Measurements from ENCODE around the gene SCLT1.

Gene SCLT1

GRCh38 chr4:129014566-129015509 lies 78.5 kb downstream of the SCLT1 start:
- Histone ChIP-seq H3K27ac (ENCODE audit: insufficient read depth, low read depth, low read length, poor library complexity, severe bottlenecking) (no peak overlapping the region), H3K36me3 (ENCODE audit: control insufficient read depth, insufficient read depth, low read length) (peaks cover 11% of the 10 kb centered on the region), H3K4me3 (ENCODE audit: insufficient read depth, low read depth, low read length) (no peak overlapping the region), H3K27me3 (ENCODE audit: control insufficient read depth, insufficient read depth, low read length, poor library complexity, severe bottlenecking) (no peaks in the 10 kb centered on the region), H3K4me1 (ENCODE audit: control insufficient read depth, insufficient read depth, low read length) (no peaks in the 10 kb centered on the region), H3K9me3 (ENCODE audit: control insufficient read depth, low read length) (peaks cover 5% of the 10 kb centered on the region)
- WGBS, 2 experiments: 94 to 95% methylated on average over 5 of the region's 5 CpGs

GRCh38 chr4:129008096-129008495 lies 85.2 kb downstream of the SCLT1 start:
- H3K4me1 ChIP-seq (ENCODE audit: control insufficient read depth, insufficient read depth, low read length): no peaks in the 10 kb centered on the region
- peaks cover 5% of the 10 kb centered on the region for H3K9me3 ChIP-seq (ENCODE audit: control insufficient read depth, low read length)
- no peak overlapping the region for H3K27ac ChIP-seq (ENCODE audit: insufficient read depth, low read depth, low read length, poor library complexity, severe bottlenecking)
- H3K4me3 ChIP-seq (ENCODE audit: insufficient read depth, low read depth, low read length): no peak overlapping the region
- H3K27me3 ChIP-seq (ENCODE audit: control insufficient read depth, insufficient read depth, low read length, poor library complexity, severe bottlenecking): no peaks in the 10 kb centered on the region
- WGBS, 2 experiments: 94 to 96% methylated on average over 3 to 4 of the region's 4 CpGs
- no peaks in the 10 kb centered on the region for H3K36me3 ChIP-seq (ENCODE audit: control insufficient read depth, insufficient read depth, low read length)

DNA sequence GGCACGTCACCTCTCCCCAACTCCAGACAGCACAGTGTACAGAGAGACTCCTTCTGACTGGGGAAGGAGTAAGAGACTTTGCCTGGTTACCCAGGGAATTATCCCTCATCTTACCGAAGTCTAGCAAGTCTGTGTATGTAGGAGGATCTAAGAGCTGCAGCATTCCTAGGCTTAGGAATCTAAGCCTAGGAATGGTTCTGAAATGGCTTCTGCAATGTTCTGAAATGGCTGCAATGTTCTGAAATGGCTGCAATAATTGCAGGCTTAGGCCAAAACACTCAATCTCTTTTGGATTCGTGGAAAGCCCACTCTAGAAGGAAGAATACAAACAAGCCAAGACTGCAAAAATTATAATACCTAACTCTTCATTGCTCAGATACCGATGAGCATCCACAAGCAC lies 106.4 kb downstream of the SCLT1 start:
- Histone ChIP-seq H3K36me3 (ENCODE audit: control insufficient read depth, insufficient read depth, low read length) (no peaks in the 10 kb centered on the region), H3K27me3 (ENCODE audit: control insufficient read depth, insufficient read depth, low read length, poor library complexity, severe bottlenecking) (no peaks in the 10 kb centered on the region), H3K4me3 (ENCODE audit: insufficient read depth, low read depth, low read length) (no peak overlapping the region), H3K27ac (ENCODE audit: insufficient read depth, low read depth, low read length, poor library complexity, severe bottlenecking) (no peak overlapping the region), H3K4me1 (ENCODE audit: control insufficient read depth, insufficient read depth, low read length) (no peaks in the 10 kb centered on the region), H3K9me3 (ENCODE audit: control insufficient read depth, low read length) (no peaks in the 10 kb centered on the region)
- 89 to 95% methylated on average over 4 of the region's 4 CpGs for WGBS, 2 experiments

DNA sequence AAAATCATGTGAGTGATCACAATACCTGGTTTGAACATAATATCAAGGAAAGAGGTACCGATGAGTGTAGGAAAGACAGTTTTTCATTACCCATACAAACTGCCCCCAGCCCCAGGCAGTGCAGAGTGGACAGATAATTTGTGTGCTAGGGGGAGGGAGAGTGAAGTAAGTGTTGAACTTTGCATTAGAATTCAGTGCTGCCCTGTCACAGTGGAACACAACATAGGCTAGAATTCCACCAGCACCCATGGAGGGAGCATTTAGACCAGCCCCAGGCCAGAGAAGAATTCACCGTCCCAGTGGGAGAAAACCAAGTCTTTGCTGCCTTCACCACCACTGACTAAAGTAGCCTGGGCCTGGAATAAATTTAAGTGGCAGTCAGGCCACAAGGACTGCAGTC lies 107.3 kb downstream of the SCLT1 start:
- WGBS, 2 experiments: 94 to 96% methylated on average over 1 to 2 of the region's 2 CpGs
- Histone ChIP-seq H3K36me3 (ENCODE audit: control insufficient read depth, insufficient read depth, low read length) (no peaks in the 10 kb centered on the region), H3K4me1 (ENCODE audit: control insufficient read depth, insufficient read depth, low read length) (no peaks in the 10 kb centered on the region), H3K4me3 (ENCODE audit: insufficient read depth, low read depth, low read length) (no peak overlapping the region), H3K27ac (ENCODE audit: insufficient read depth, low read depth, low read length, poor library complexity, severe bottlenecking) (no peak overlapping the region), H3K9me3 (ENCODE audit: control insufficient read depth, low read length) (no peaks in the 10 kb centered on the region), H3K27me3 (ENCODE audit: control insufficient read depth, insufficient read depth, low read length, poor library complexity, severe bottlenecking) (no peaks in the 10 kb centered on the region)

DNA sequence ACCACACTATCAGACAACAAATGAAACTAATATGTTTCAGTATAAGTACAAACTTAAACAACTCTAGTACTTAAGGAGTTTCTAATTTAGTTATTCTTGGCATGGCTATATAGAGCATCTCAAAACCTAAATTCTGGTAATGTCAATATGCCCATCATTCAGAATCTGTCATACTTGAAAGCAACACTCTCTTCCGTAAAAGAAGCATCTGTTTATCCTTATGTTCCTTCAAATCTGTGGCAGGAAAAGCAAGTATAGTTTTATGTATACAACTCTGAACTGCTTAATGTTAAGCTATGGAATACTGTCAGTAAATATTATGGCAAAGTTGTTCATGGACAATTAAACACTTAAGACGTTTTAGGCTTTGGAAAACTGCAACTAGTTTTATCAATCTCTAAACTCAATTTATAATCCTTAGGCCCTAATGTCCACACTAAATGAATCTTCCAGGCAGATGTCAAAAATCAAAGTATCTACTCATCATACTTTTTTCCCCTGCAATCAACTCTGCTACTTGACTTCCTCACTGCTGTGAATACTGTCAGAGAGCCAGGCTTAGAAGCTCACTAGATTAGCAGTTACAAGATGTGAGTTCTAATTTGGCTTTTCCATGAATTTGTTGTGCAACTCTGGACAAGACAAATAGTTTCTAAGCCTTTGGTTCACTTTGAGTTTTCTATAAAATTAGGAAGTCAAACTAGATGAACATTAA lies 109.4 kb downstream of the SCLT1 start:
- H3K4me3 ChIP-seq (ENCODE audit: insufficient read depth, low read depth, low read length): no peak overlapping the region
- H3K27me3 ChIP-seq (ENCODE audit: control insufficient read depth, insufficient read depth, low read length, poor library complexity, severe bottlenecking): no peaks in the 10 kb centered on the region
- H3K27ac ChIP-seq (ENCODE audit: insufficient read depth, low read depth, low read length, poor library complexity, severe bottlenecking): no peak overlapping the region
- no peaks in the 10 kb centered on the region for H3K36me3 ChIP-seq (ENCODE audit: control insufficient read depth, insufficient read depth, low read length)
- H3K4me1 ChIP-seq (ENCODE audit: control insufficient read depth, insufficient read depth, low read length): no peaks in the 10 kb centered on the region
- no peaks in the 10 kb centered on the region for H3K9me3 ChIP-seq (ENCODE audit: control insufficient read depth, low read length)
- WGBS, 2 experiments: 80 to 89% methylated on average over 2 of the region's 2 CpGs

DNA sequence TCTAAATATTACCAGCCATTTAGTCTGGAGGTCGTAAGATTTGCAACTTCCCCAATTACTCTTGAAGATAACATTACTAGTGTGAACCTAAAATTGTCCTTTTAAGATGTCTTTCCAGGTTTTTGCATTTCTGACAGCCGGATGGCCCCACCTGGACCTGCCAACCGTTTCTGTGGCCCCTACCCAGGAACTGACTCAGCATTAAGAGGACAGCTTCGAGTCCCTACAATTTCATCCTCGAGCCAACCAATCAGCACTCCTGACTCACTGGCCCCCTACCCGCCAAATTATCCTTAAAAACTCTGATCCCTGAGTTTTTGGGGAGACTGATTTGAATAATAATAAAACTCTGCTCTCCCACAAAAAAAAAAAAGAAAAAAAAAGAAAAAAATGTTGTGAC lies 112.0 kb downstream of the SCLT1 start:
- WGBS, 2 experiments: 90 to 95% methylated on average over 5 to 6 of the region's 6 CpGs
- Histone ChIP-seq H3K36me3 (ENCODE audit: control insufficient read depth, insufficient read depth, low read length) (no peaks in the 10 kb centered on the region), H3K9me3 (ENCODE audit: control insufficient read depth, low read length) (no peaks in the 10 kb centered on the region), H3K27ac (ENCODE audit: insufficient read depth, low read depth, low read length, poor library complexity, severe bottlenecking) (no peak overlapping the region), H3K4me1 (ENCODE audit: control insufficient read depth, insufficient read depth, low read length) (no peaks in the 10 kb centered on the region), H3K27me3 (ENCODE audit: control insufficient read depth, insufficient read depth, low read length, poor library complexity, severe bottlenecking) (no peaks in the 10 kb centered on the region), H3K4me3 (ENCODE audit: insufficient read depth, low read depth, low read length) (no peak overlapping the region)

GRCh38 chr4:128980816-128981326 lies 112.5 kb downstream of the SCLT1 start:
- H3K36me3 ChIP-seq (ENCODE audit: control insufficient read depth, insufficient read depth, low read length): no peaks in the 10 kb centered on the region
- no peaks in the 10 kb centered on the region for H3K27me3 ChIP-seq (ENCODE audit: control insufficient read depth, insufficient read depth, low read length, poor library complexity, severe bottlenecking)
- H3K27ac ChIP-seq (ENCODE audit: insufficient read depth, low read depth, low read length, poor library complexity, severe bottlenecking): no peak overlapping the region
- 91% methylated on average over 1 of the region's 1 CpG; no CpG with 5 or more reads in 1 of the 2 experiments for WGBS, 2 experiments
- H3K4me1 ChIP-seq (ENCODE audit: control insufficient read depth, insufficient read depth, low read length): no peaks in the 10 kb centered on the region
- H3K9me3 ChIP-seq (ENCODE audit: control insufficient read depth, low read length): no peaks in the 10 kb centered on the region
- no peak overlapping the region for H3K4me3 ChIP-seq (ENCODE audit: insufficient read depth, low read depth, low read length)

DNA sequence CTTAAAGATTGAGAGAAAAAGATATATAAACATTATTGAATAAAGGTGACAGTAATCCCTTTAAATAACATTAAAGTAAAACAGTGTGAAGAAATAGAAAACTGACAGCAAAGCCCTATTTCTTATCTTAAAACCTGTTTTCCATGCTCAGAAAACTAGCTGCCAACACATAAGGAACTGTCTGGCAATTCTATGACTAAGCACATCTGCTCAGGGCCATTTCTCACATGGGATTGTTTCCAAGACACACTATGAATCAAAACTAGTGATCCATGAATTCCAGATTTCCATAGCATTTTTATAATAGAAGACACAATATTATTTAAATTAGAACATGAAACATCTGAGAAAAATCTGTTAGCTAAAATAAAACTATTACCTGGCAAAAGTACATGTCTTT lies 113.4 kb downstream of the SCLT1 start:
- no peaks in the 10 kb centered on the region for H3K27me3 ChIP-seq (ENCODE audit: control insufficient read depth, insufficient read depth, low read length, poor library complexity, severe bottlenecking)
- H3K4me1 ChIP-seq (ENCODE audit: control insufficient read depth, insufficient read depth, low read length): no peaks in the 10 kb centered on the region
- H3K9me3 ChIP-seq (ENCODE audit: control insufficient read depth, low read length): no peaks in the 10 kb centered on the region
- no peak overlapping the region for H3K4me3 ChIP-seq (ENCODE audit: insufficient read depth, low read depth, low read length)
- no peaks in the 10 kb centered on the region for H3K36me3 ChIP-seq (ENCODE audit: control insufficient read depth, insufficient read depth, low read length)
- no peak overlapping the region for H3K27ac ChIP-seq (ENCODE audit: insufficient read depth, low read depth, low read length, poor library complexity, severe bottlenecking)

- Histone ChIP-seq H3K27ac (ENCODE audit: insufficient read depth, low read depth, low read length, poor library complexity, severe bottlenecking) (no peak overlapping the region), H3K36me3 (ENCODE audit: control insufficient read depth, insufficient read depth, low read length) (no peaks in the 10 kb centered on the region), H3K4me3 (ENCODE audit: insufficient read depth, low read depth, low read length) (no peak overlapping the region), H3K27me3 (ENCODE audit: control insufficient read depth, insufficient read depth, low read length, poor library complexity, severe bottlenecking) (no peaks in the 10 kb centered on the region), H3K9me3 (ENCODE audit: control insufficient read depth, low read length) (no peaks in the 10 kb centered on the region), H3K4me1 (ENCODE audit: control insufficient read depth, insufficient read depth, low read length) (no peaks in the 10 kb centered on the region)
- WGBS, 2 experiments: 78 to 100% methylated on average over 1 of the region's 1 CpG
These were observed 114.4 kb downstream of the SCLT1 start for GRCh38 chr4:128978985-128979384.

DNA sequence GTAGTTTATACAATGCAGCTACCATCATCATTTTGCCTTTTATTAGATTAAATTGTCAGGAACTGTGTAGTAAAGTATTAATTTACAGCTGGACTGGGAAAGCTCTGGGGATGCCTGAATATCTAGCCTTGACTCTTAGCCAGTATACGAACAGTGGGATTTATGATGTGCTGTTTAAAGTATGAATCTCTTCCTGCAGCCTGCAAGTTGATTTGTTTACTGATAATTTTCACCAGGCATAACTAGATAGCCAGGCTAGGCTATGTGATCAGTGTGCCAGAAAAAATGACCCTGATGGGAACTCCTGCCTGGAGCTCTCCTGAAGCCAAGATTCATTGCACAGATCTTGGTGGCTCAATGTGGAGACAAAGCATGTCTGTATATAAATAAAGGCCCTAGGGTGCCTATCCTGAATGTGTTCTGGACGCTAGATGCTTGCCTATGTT lies 119.2 kb downstream of the SCLT1 start:
- no peaks in the 10 kb centered on the region for H3K36me3 ChIP-seq (ENCODE audit: control insufficient read depth, insufficient read depth, low read length)
- 91 to 96% methylated on average over 2 of the region's 2 CpGs for WGBS, 2 experiments
- no peaks in the 10 kb centered on the region for H3K4me1 ChIP-seq (ENCODE audit: control insufficient read depth, insufficient read depth, low read length)
- no peak overlapping the region for H3K27ac ChIP-seq (ENCODE audit: insufficient read depth, low read depth, low read length, poor library complexity, severe bottlenecking)
- H3K27me3 ChIP-seq (ENCODE audit: control insufficient read depth, insufficient read depth, low read length, poor library complexity, severe bottlenecking): no peaks in the 10 kb centered on the region
- no peaks in the 10 kb centered on the region for H3K9me3 ChIP-seq (ENCODE audit: control insufficient read depth, low read length)
- no peak overlapping the region for H3K4me3 ChIP-seq (ENCODE audit: insufficient read depth, low read depth, low read length)
